CD1c-positive myeloid dendritic cell (primary cell): ENCODE data around the gene DIPK2B.

Source experiments
- DNase-seq: peaks from one replicate; pipeline ENCODE4 v3.0.0-alpha.2; 2016; ENCODE audit errors: extremely low spot score

Gene DIPK2B

GRCh38 chrX:45200741-45201234 is at the start of gene DIPK2B:
Gene DIPK2B (minus strand): TSS chrX:45200876. CDS start chrX:45200826, 50 bp downstream.
- no peak for DNase-seq

- no peak for DNase-seq
Measured at GRCh38 chrX:45240301-45240700, 39.6 kb upstream of the DIPK2B start.

GRCh38 chrX:45238489-45238888 is 37.8 kb upstream of the DIPK2B start:
- no peak for DNase-seq

GRCh38 chrX:45233531-45233930 is 32.9 kb upstream of the DIPK2B start:
- DNase-seq = peak; percentile 5

- peak; percentile 3 for DNase-seq
Measured at GRCh38 chrX:45232139-45232538, 31.5 kb upstream of the DIPK2B start.

GRCh38 chrX:45230410-45230809 is 29.7 kb upstream of the DIPK2B start:
- peak; percentile 67 for DNase-seq

- DNase-seq = no peak
Measured at GRCh38 chrX:45229348-45229747, 28.7 kb upstream of the DIPK2B start.

- DNase-seq = no peak
Measured at GRCh38 chrX:45228126-45228525, 27.4 kb upstream of the DIPK2B start.

GRCh38 chrX:45208121-45208856 is 7.6 kb upstream of the DIPK2B start:
- no peak for DNase-seq

GRCh38 chrX:45202171-45202570 is 1.5 kb upstream of the DIPK2B start:
- DNase-seq = no peak

- no peak for DNase-seq
Measured at GRCh38 chrX:45198706-45199105, 2.0 kb downstream of the DIPK2B start.

GRCh38 chrX:45198301-45198700 is 2.4 kb downstream of the DIPK2B start:
- DNase-seq = no peak

GRCh38 chrX:45196701-45197100 is 4.0 kb downstream of the DIPK2B start:
- no peak for DNase-seq

- no peak for DNase-seq
Measured at GRCh38 chrX:45191820-45192409, 8.8 kb downstream of the DIPK2B start.

- peak; percentile 41 for DNase-seq
Measured at GRCh38 chrX:45191383-45191782, 9.3 kb downstream of the DIPK2B start.

GRCh38 chrX:45187731-45188130 is 12.9 kb downstream of the DIPK2B start:
- no peak for DNase-seq

- DNase-seq = no peak
Measured at GRCh38 chrX:45186643-45187026, 14.0 kb downstream of the DIPK2B start.

GRCh38 chrX:45184211-45184610 is 16.5 kb downstream of the DIPK2B start:
- no peak for DNase-seq

- peak; percentile 52 for DNase-seq
Measured at GRCh38 chrX:45172890-45173289, 27.8 kb downstream of the DIPK2B start.

- no peak for DNase-seq
Measured at GRCh38 chrX:45166781-45167180, 33.9 kb downstream of the DIPK2B start.

- DNase-seq = no peak
Measured at GRCh38 chrX:45165726-45166125, 35.0 kb downstream of the DIPK2B start.

GRCh38 chrX:45164995-45165394 is 35.7 kb downstream of the DIPK2B start:
- DNase-seq = no peak

- no peak for DNase-seq
Measured at GRCh38 chrX:45164021-45164621, 36.6 kb downstream of the DIPK2B start.
